ENCODE results near the gene TECPR2.

TECPR2 gene

GRCh38 chr14:102513899-102514772, 151.4 kb downstream of the TECPR2 start:
- Histone ChIP-seq H3K36me3 (ENCODE audit: control insufficient read depth, insufficient read depth, low read length) (no peaks in the 10 kb centered on the region), H2AFZ (no peak overlapping the region), H3K4me3 (ENCODE audit: low read depth, low read length) (no peak overlapping the region), H3K9ac (no peak overlapping the region), H3K79me2 (no peaks in the 10 kb centered on the region), H3K27ac (no peak overlapping the region), H3K9me3 (ENCODE audit: control insufficient read depth, low read length) (no peaks in the 10 kb centered on the region), H3K4me1 (peaks cover 9% of the 10 kb centered on the region), H3K4me2 (ENCODE audit: low read length) (no peak overlapping the region), H3K27me3 (ENCODE audit: control insufficient read depth, insufficient read depth, low read length) (no peaks in the 10 kb centered on the region)
- TF ChIP-seq CTCF (IDR thresholded peaks at IDR 0.05): no peak

GRCh38 chr14:102514987-102515733, 152.4 kb downstream of the TECPR2 start:
- Histone ChIP-seq H3K79me2 (no peaks in the 10 kb centered on the region), H3K9ac (no peak overlapping the region), H3K9me3 (ENCODE audit: control insufficient read depth, low read length) (no peaks in the 10 kb centered on the region), H3K27ac (no peak overlapping the region), H3K4me3 (ENCODE audit: low read depth, low read length) (no peak overlapping the region), H3K27me3 (ENCODE audit: control insufficient read depth, insufficient read depth, low read length) (no peaks in the 10 kb centered on the region), H2AFZ (no peak overlapping the region), H3K36me3 (ENCODE audit: control insufficient read depth, insufficient read depth, low read length) (no peaks in the 10 kb centered on the region), H3K4me1 (peaks cover 8% of the 10 kb centered on the region), H3K4me2 (ENCODE audit: low read length) (no peak overlapping the region)
- TF ChIP-seq CTCF (IDR thresholded peaks at IDR 0.05): no peak

GRCh38 chr14:102516531-102517391, 154.0 kb downstream of the TECPR2 start:
- H3K9ac ChIP-seq: no peak overlapping the region
- H3K27ac ChIP-seq: no peak overlapping the region
- peak overlapping the region; percentile 94 for H2AFZ ChIP-seq
- TF ChIP-seq CTCF (IDR thresholded peaks at IDR 0.05): peak; percentile 64
- H3K27me3 ChIP-seq (ENCODE audit: control insufficient read depth, insufficient read depth, low read length): no peaks in the 10 kb centered on the region
- H3K79me2 ChIP-seq: no peaks in the 10 kb centered on the region
- peak overlapping the region; percentile 99 for H3K4me2 ChIP-seq (ENCODE audit: low read length)
- H3K4me1 ChIP-seq: no peaks in the 10 kb centered on the region
- no peaks in the 10 kb centered on the region for H3K9me3 ChIP-seq (ENCODE audit: control insufficient read depth, low read length)
- no peaks in the 10 kb centered on the region for H3K36me3 ChIP-seq (ENCODE audit: control insufficient read depth, insufficient read depth, low read length)
- peak overlapping the region; percentile 69 for H3K4me3 ChIP-seq (ENCODE audit: low read depth, low read length)

- H3K4me1 ChIP-seq: no peaks in the 10 kb centered on the region
- no peak overlapping the region for H3K9ac ChIP-seq
- H3K27ac ChIP-seq: no peak overlapping the region
- H3K4me2 ChIP-seq (ENCODE audit: low read length): peak overlapping the region; percentile 99
- no peak for TF ChIP-seq CTCF (IDR thresholded peaks at IDR 0.05)
- no peaks in the 10 kb centered on the region for H3K27me3 ChIP-seq (ENCODE audit: control insufficient read depth, insufficient read depth, low read length)
- no peaks in the 10 kb centered on the region for H3K79me2 ChIP-seq
- H3K9me3 ChIP-seq (ENCODE audit: control insufficient read depth, low read length): no peaks in the 10 kb centered on the region
- H2AFZ ChIP-seq: peak overlapping the region; percentile 94
- H3K36me3 ChIP-seq (ENCODE audit: control insufficient read depth, insufficient read depth, low read length): no peaks in the 10 kb centered on the region
- peak overlapping the region; percentile 47 for H3K4me3 ChIP-seq (ENCODE audit: low read depth, low read length)
Observed at GRCh38 chr14:102517392-102518062, 154.8 kb downstream of the TECPR2 start.
